Diencephalon (tissue), 1 donor: Measurements from ENCODE around the gene SHISA3. TPM values are rescaled to one million over a fixed set of nuclear protein-coding genes. Genes with fewer than 3 reads are reported as not detected.

Source experiments
- total RNA-seq: library from RNA; depleted of rRNA; stranded (reverse); fragments of >200 nt; gene quantifications from one replicate; pipeline ENCODE4 v1.2.3, GENCODE V29; 2014

SHISA3 gene
- total RNA-seq = 2.1 TPM

DNA sequence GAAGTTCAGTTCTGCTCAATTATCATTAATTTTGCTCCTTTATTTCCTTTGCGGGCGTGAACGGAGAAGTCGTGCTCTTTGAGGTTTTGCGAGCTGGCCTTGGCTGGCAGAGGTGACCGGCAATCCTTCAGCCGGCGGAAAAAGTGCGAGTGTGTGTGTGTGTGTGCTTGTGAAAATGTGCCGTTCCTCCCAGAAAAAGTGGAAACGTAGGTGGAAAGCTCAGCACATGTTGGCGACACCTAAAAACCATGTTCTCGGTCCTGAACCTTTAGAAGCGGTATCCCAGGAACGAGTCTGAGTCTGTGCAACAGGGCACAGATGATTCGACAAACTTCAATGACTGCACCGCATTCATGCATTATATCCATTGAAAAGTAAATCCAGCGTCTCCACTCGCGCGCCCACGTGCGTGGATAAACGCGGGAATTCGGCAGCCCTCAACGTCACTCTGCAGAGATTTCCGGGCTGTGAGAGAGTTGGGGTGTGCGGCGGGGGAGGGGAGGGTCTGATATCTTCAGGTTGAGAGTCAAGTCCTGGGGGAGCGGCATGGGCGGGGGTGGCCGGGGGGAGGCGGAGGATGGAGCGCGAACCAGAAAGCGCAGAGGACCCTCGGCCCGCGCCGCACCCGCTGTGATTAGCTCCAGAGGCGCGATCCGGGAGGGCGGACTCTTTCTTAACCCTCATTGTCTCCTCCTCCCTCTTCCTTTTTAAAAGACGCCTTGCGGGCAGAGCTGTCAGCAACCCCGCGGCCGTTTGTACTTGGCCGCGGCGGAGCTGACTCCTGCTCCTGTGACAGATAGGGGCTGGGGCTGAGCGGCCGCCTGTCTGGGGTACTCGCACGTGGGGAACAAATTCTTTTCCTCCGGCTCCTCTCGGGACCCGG, at the start of gene SHISA3:
Gene SHISA3, plus strand, starts transcription at position 737 of the 883 bp plus-strand sequence. CDS start 569 bp downstream, outside the sequence.

Other genes with a start within 250 kb of the SHISA3 start
- 12.9 TPM for gene BEND4, start 244.8 kb upstream of the SHISA3 start, total RNA-seq